ENCODE measurements around the gene SPEM2.

- TF ChIP-seq CTCF (IDR thresholded peaks at IDR 0.05; ENCODE audit: low read length) (no peak), EZH2 (IDR thresholded peaks at IDR 0.05; ENCODE audit: borderline replicate concordance, low read length) (no peak)
Observed at GRCh38 chr17:7403977-7404736, 21.3 kb upstream of the SPEM2 start, which contains the start of gene TMEM256.

All from OCI-LY1 (cell line).